Karpas-422 (cell line): ENCODE measurements around the gene ATAD5. TPM values are rescaled to one million over a fixed set of nuclear protein-coding genes. Genes with fewer than 3 reads are reported as not detected.
"Not testable (repeated sequence)": the region's sequence is repeated elsewhere in the genome, so short reads cannot be mapped to it uniquely, and the experiment has no call there.

Experiments
- DNase-seq: peaks from one replicate; pipeline ENCODE4 v3.0.0-alpha.2; 2015
- H2AFZ ChIP-seq: fragments of 200-600 bp; sonication (generic); 2 replicates; pipeline ENCODE4 v1.6.1; 2014; ENCODE audit warnings: antibody characterized with exemption, low read length, mixed read lengths
- H3K27ac ChIP-seq: fragments of 200-600 bp; sonication (generic); 2 replicates; pipeline ENCODE4 v1.5.1; 2014; ENCODE audit warnings: mild to moderate bottlenecking, low read length, moderate library complexity
- H3K27me3 ChIP-seq: fragments of 200-600 bp; sonication (generic); 2 replicates; pipeline ENCODE4 v1.6.1; 2014; ENCODE audit warnings: low read length, mixed read lengths
- H3K36me3 ChIP-seq: fragments of 200-600 bp; sonication (generic); 2 replicates; pipeline ENCODE4 v1.6.1; 2014; ENCODE audit warnings: low read length, mixed read lengths; ENCODE audit not compliant: insufficient read depth
- H3K4me1 ChIP-seq: fragments of 200-600 bp; sonication (generic); 2 replicates; pipeline ENCODE4 v1.6.1; 2014; ENCODE audit warnings: mild to moderate bottlenecking, low read length, mixed read lengths
- H3K4me2 ChIP-seq: fragments of 200-600 bp; sonication (generic); 2 replicates; pipeline ENCODE4 v1.6.1; 2014; ENCODE audit warnings: low read length, low read depth, mild to moderate bottlenecking; ENCODE audit not compliant: poor library complexity, severe bottlenecking
- H3K4me3 ChIP-seq: fragments of 200-600 bp; sonication (generic); 2 replicates; pipeline ENCODE4 v1.5.1; 2014; ENCODE audit warnings: mild to moderate bottlenecking, antibody characterized with exemption, low read length, mixed read lengths
- H3K79me2 ChIP-seq: fragments of 200-600 bp; sonication (generic); 2 replicates; pipeline ENCODE4 v1.6.1; 2014; ENCODE audit warnings: mild to moderate bottlenecking, low read length, mixed read lengths
- H3K9ac ChIP-seq: fragments of 200-600 bp; sonication (generic); 2 replicates; pipeline ENCODE4 v1.6.0; 2014; ENCODE audit warnings: low read length
- H3K9me2 ChIP-seq: fragments of 200-600 bp; sonication (generic), shearing (Covaris generic); replicated peaks from 2 replicates; pipeline ENCODE4 v1.6.0; 2014; ENCODE audit warnings: mild to moderate bottlenecking, low read length, moderate library complexity; ENCODE audit not compliant: insufficient read depth
- H3K9me3 ChIP-seq: fragments of 300-700, 200-600 bp; sonication (generic); 2 replicates; pipeline ENCODE4 v1.6.1; 2014; ENCODE audit warnings: low read length, mixed read lengths
- H4K20me1 ChIP-seq: fragments of 200-600 bp; sonication (generic); 2 replicates; pipeline ENCODE4 v1.6.1; 2014; ENCODE audit warnings: mild to moderate bottlenecking, antibody characterized with exemption, low read length, low read depth; ENCODE audit not compliant: insufficient read depth
- total RNA-seq: library from RNA; depleted of rRNA; stranded (reverse); fragments of >200 nt; shearing (Covaris generic); gene quantifications from 2 replicates; pipeline ENCODE4 v1.2.3, GENCODE V29; 2014; ENCODE audit warnings: low replicate concordance

Gene ATAD5
- total RNA-seq, 1 experiment from 2014 or later: 12.0 TPM

GRCh38 chr17:30922235-30923030 lies 90.7 kb downstream of the ATAD5 start:
- Histone ChIP-seq H3K4me2 (peak overlapping the region; percentile 72), H3K4me1 (peaks cover 18% of the 10 kb centered on the region), H3K9me3 (no peaks in the 10 kb centered on the region), H4K20me1 (no peaks in the 10 kb centered on the region), H3K4me3 (peak overlapping the region; percentile 64), H3K79me2 (no peaks in the 10 kb centered on the region), H2AFZ (peak overlapping the region; percentile 62), H3K27ac (no peak overlapping the region), H3K27me3 (no peaks in the 10 kb centered on the region), H3K9me2 (no peaks in the 10 kb centered on the region), H3K9ac (peak overlapping the region; percentile 64), H3K36me3 (no peaks in the 10 kb centered on the region)
- DNase-seq: peak; percentile 57

GRCh38 chr17:30924341-30924740 lies 92.6 kb downstream of the ATAD5 start:
- Histone ChIP-seq H3K4me3 (no peak overlapping the region), H3K36me3 (no peaks in the 10 kb centered on the region), H2AFZ (no peak overlapping the region), H3K9ac (no peak overlapping the region), H3K27me3 (no peaks in the 10 kb centered on the region), H3K9me2 (no peaks in the 10 kb centered on the region), H3K9me3 (no peaks in the 10 kb centered on the region), H3K4me1 (peaks cover 18% of the 10 kb centered on the region), H3K27ac (no peak overlapping the region), H3K4me2 (no peak overlapping the region), H4K20me1 (no peaks in the 10 kb centered on the region), H3K79me2 (no peaks in the 10 kb centered on the region)
- no peak for DNase-seq

GRCh38 chr17:30926516-30926915 lies 94.8 kb downstream of the ATAD5 start:
- H3K79me2 ChIP-seq: no peaks in the 10 kb centered on the region
- no peak overlapping the region for H3K27ac ChIP-seq
- peaks cover 12% of the 10 kb centered on the region for H3K4me1 ChIP-seq
- no peaks in the 10 kb centered on the region for H3K9me2 ChIP-seq
- no peaks in the 10 kb centered on the region for H4K20me1 ChIP-seq
- no peak overlapping the region for H3K9ac ChIP-seq
- H2AFZ ChIP-seq: no peak overlapping the region
- no peak for DNase-seq
- H3K27me3 ChIP-seq: no peaks in the 10 kb centered on the region
- H3K36me3 ChIP-seq: no peaks in the 10 kb centered on the region
- H3K4me3 ChIP-seq: no peak overlapping the region
- H3K9me3 ChIP-seq: no peaks in the 10 kb centered on the region
- H3K4me2 ChIP-seq: no peak overlapping the region

DNA sequence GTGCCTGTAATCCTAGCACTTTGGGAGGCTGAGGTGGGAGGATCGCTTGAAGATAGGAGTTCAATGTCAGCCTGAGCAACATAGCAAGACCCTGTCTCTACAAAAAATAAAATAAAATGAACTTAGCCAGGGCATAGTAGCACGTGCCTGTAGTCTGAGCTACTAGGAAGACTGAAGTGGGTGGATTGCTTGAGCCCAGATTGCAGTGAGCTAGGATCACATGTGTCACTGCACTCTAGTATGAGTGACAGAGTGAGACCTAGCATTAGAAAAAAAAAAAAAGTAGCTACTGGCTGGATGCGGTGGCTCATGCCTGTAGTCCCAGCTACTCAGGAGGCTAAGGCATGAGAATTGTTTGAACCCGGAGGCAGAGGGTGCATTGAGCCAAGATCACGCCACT lies 96.0 kb downstream of the ATAD5 start:
- no peaks in the 10 kb centered on the region for H4K20me1 ChIP-seq
- H3K4me1 ChIP-seq: no peaks in the 10 kb centered on the region
- no peak overlapping the region for H3K4me2 ChIP-seq
- no peaks in the 10 kb centered on the region for H3K9me2 ChIP-seq
- H3K79me2 ChIP-seq: no peaks in the 10 kb centered on the region
- no peak overlapping the region for H3K27ac ChIP-seq
- no peak overlapping the region for H2AFZ ChIP-seq
- H3K9ac ChIP-seq: no peak overlapping the region
- no peak overlapping the region for H3K4me3 ChIP-seq
- no peaks in the 10 kb centered on the region for H3K9me3 ChIP-seq
- no peak for DNase-seq
- H3K36me3 ChIP-seq: no peaks in the 10 kb centered on the region
- H3K27me3 ChIP-seq: no peaks in the 10 kb centered on the region

DNA sequence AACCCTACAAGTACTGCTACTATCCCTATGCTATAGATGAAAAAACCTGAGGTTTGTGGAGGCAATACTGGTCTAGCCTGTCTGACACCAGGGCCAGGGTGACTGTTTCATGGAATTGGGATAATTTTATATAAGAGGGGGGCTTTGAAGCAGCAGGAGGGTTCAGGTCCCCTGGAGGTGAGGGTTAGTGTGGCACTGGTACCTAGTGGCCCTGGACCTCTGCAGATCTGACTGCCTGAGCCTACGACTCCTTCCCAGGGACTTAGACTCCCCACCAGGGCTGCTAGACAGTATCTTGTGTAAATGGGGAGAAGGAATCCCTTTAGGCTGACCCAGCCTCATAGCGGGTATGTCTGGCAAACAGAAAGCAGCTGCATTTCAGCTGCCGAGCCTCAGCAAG lies 96.8 kb downstream of the ATAD5 start:
- H3K4me3 ChIP-seq: no peak overlapping the region
- no peak overlapping the region for H2AFZ ChIP-seq
- no peaks in the 10 kb centered on the region for H4K20me1 ChIP-seq
- no peaks in the 10 kb centered on the region for H3K27me3 ChIP-seq
- H3K9me2 ChIP-seq: no peaks in the 10 kb centered on the region
- H3K9ac ChIP-seq: no peak overlapping the region
- no peaks in the 10 kb centered on the region for H3K4me1 ChIP-seq
- DNase-seq: no peak
- no peak overlapping the region for H3K4me2 ChIP-seq
- H3K9me3 ChIP-seq: no peaks in the 10 kb centered on the region
- no peaks in the 10 kb centered on the region for H3K36me3 ChIP-seq
- H3K27ac ChIP-seq: no peak overlapping the region
- H3K79me2 ChIP-seq: no peaks in the 10 kb centered on the region

DNA sequence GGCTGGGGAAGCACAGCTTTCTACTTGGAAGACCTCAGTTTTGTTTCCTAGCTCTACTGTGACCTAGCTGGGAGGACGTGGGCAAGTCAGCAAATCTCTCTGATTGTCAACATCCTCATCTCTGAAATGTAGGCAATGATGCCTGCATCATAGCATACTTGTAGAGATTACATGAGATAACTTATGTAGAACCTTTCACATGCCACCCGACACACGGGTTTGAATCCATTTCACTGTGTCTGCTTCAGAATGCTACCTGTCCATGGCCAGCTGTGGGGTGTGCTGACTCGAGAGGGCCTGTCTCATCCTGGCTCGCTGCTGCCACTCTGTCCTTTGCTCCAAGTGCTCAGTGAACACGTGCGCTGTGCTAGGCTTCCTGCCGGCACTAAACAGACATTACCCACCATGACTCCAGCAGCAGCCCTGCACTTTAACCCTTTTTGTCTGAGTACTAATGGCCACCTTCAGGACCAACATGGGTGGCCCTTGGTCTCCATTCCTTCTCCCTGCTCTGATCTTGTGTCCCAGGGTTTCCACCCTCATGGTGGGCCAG lies 97.4 kb downstream of the ATAD5 start:
- no peaks in the 10 kb centered on the region for H4K20me1 ChIP-seq
- H3K9me3 ChIP-seq: no peaks in the 10 kb centered on the region
- no peak overlapping the region for H3K4me3 ChIP-seq
- no peak for DNase-seq
- no peaks in the 10 kb centered on the region for H3K36me3 ChIP-seq
- no peak overlapping the region for H3K27ac ChIP-seq
- no peak overlapping the region for H3K9ac ChIP-seq
- H3K27me3 ChIP-seq: no peaks in the 10 kb centered on the region
- H3K4me2 ChIP-seq: no peak overlapping the region
- no peak overlapping the region for H2AFZ ChIP-seq
- no peaks in the 10 kb centered on the region for H3K79me2 ChIP-seq
- no peaks in the 10 kb centered on the region for H3K9me2 ChIP-seq
- H3K4me1 ChIP-seq: no peaks in the 10 kb centered on the region

DNA sequence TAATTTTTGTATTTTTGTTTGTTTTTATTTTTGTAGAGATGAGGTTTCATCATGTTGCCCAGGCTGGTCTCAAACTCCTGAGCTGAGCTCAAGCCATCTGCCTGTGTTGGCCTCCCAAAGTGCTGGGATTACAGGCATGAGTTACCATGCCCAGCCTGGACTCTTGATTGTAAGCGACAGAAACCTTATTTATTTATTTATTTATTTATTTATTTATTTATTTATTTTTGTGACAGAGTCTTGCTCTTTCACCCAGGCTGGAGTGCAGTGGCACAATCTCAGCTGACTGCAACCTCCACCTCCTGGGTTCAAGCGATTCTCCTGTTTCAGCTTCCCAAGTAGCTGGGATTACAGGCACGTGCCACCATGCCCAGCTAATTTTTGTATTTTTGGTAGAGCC lies 98.1 kb downstream of the ATAD5 start:
- H4K20me1 ChIP-seq, H3K27ac ChIP-seq, H3K36me3 ChIP-seq, H2AFZ ChIP-seq, H3K9me2 ChIP-seq, H3K27me3 ChIP-seq, H3K9ac ChIP-seq, H3K4me3 ChIP-seq, H3K4me2 ChIP-seq, H3K9me3 ChIP-seq, DNase-seq, H3K79me2 ChIP-seq, H3K4me1 ChIP-seq: not testable (repeated sequence)

GRCh38 chr17:30930495-30930894 lies 98.7 kb downstream of the ATAD5 start:
- Histone ChIP-seq H3K9me2 (no peaks in the 10 kb centered on the region), H3K27ac (no peak overlapping the region), H3K27me3 (no peaks in the 10 kb centered on the region), H4K20me1 (no peaks in the 10 kb centered on the region), H3K4me1 (no peaks in the 10 kb centered on the region), H3K9me3 (no peaks in the 10 kb centered on the region), H2AFZ (no peak overlapping the region), H3K4me2 (no peak overlapping the region), H3K36me3 (no peaks in the 10 kb centered on the region), H3K79me2 (no peaks in the 10 kb centered on the region), H3K4me3 (no peak overlapping the region), H3K9ac (no peak overlapping the region)
- no peak for DNase-seq
